GM18909 (cell line): Measurements from ENCODE around the gene EDEM2.
"Not testable (repeated sequence)": the region's sequence is repeated elsewhere in the genome, so short reads cannot be mapped to it uniquely, and the experiment has no call there.

Source experiments
- ATAC-seq: cut with Tn5 transposase; IDR thresholded peaks from one replicate; pipeline ENCODE4 v1.9.1; 2021; ENCODE audit warnings: mild to moderate bottlenecking; ENCODE audit not compliant: unreplicated experiment, poor library complexity

EDEM2 gene

GRCh38 chr20:35133735-35134134 lies 13.4 kb downstream of the EDEM2 start:
- ATAC-seq = no peak

GRCh38 chr20:35133031-35133430 lies 14.1 kb downstream of the EDEM2 start:
- no peak for ATAC-seq

- no peak for ATAC-seq
These were observed 15.2 kb downstream of the EDEM2 start for GRCh38 chr20:35131934-35132333.

- ATAC-seq = no peak
These were observed 17.5 kb downstream of the EDEM2 start for GRCh38 chr20:35129647-35130069.

- no peak for ATAC-seq
These were observed 21.4 kb downstream of the EDEM2 start for GRCh38 chr20:35125753-35126152.

- no peak for ATAC-seq
These were observed 24.3 kb downstream of the EDEM2 start for GRCh38 chr20:35122756-35123405.

GRCh38 chr20:35121186-35121585 lies 25.9 kb downstream of the EDEM2 start:
- no peak for ATAC-seq

GRCh38 chr20:35120012-35120701 lies 27.0 kb downstream of the EDEM2 start:
- no peak for ATAC-seq

GRCh38 chr20:35117629-35118028 lies 29.5 kb downstream of the EDEM2 start:
- ATAC-seq = no peak

GRCh38 chr20:35117196-35117595 lies 29.9 kb downstream of the EDEM2 start:
- ATAC-seq = no peak

GRCh38 chr20:35116258-35116657 lies 30.9 kb downstream of the EDEM2 start:
- no peak for ATAC-seq

- no peak for ATAC-seq
These were observed 31.5 kb downstream of the EDEM2 start for GRCh38 chr20:35115606-35116005.

GRCh38 chr20:35112276-35112675 lies 34.9 kb downstream of the EDEM2 start:
- ATAC-seq = not testable (repeated sequence)

GRCh38 chr20:35111141-35111888 lies 35.8 kb downstream of the EDEM2 start:
- ATAC-seq = no peak

- no peak for ATAC-seq
These were observed 38.2 kb downstream of the EDEM2 start for GRCh38 chr20:35108921-35109320.

GRCh38 chr20:35106827-35107380 lies 40.2 kb downstream of the EDEM2 start:
- ATAC-seq = no peak

- ATAC-seq = no peak
These were observed 42.3 kb downstream of the EDEM2 start for GRCh38 chr20:35104685-35105295.

GRCh38 chr20:35101620-35102019 lies 45.5 kb downstream of the EDEM2 start:
- ATAC-seq = no peak

- no peak for ATAC-seq
These were observed 53.8 kb downstream of the EDEM2 start for GRCh38 chr20:35093267-35093884.
